ENCODE data around the gene UNC93A.

DNA sequence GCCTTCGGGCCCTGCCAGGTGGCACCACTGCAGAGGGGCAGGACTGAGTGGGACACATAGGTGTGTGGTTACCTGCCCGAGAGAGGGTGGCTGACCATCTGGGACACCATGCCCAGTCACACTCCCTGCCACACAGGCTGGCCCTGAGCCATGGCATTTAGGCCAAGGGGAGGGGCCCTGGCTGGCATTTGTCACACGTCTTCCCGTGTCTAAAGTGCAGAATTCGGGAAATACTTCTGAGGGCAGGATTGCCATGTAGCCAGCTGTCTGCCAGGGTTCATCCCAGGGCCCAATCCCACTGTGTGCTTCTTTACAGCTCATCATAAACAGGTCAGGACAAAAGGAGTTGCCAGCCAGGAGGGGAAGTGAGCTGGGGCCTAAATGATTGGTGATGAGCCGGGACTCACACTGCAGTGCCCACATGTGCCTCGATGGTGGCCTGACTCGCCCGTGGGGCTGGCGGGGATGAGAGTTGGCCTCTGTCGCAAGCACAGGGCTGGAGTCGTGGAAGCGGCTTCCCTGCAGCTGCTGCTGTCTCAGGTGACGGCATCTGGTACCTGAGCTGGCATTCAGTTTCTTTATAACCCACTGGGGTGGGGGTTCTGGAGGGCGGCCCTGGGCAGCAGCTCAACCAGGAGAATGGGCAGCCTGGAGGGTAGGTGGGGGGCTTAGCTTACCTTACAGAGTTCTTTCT lies 5.9 kb upstream of the UNC93A start:
- TF ChIP-seq ZNF785 (CRISPR knock-in tag; IDR thresholded peaks at IDR 0.05) (no peak), HDGF (IDR thresholded peaks at IDR 0.05) (no peak), POLR2AphosphoS5 (IDR thresholded peaks at IDR 0.05; ENCODE audit: control insufficient read depth, insufficient read depth, low read depth, low read length) (no peak), JUNB (CRISPR knock-in tag; conservative IDR thresholded peaks at IDR 0.05) (no peak), MEF2A (IDR thresholded peaks at IDR 0.05; ENCODE audit: control insufficient read depth, low read depth, low read length) (no peak)
